CD4-positive, alpha-beta T cell treated with Interleukin-21 for 1 hour (primary cell): ENCODE measurements around the gene SEZ6L.

ENCODE experiments used
- DNase-seq: peaks from one replicate; pipeline ENCODE4 v3.0.0-alpha.2; 2020

SEZ6L gene

DNA sequence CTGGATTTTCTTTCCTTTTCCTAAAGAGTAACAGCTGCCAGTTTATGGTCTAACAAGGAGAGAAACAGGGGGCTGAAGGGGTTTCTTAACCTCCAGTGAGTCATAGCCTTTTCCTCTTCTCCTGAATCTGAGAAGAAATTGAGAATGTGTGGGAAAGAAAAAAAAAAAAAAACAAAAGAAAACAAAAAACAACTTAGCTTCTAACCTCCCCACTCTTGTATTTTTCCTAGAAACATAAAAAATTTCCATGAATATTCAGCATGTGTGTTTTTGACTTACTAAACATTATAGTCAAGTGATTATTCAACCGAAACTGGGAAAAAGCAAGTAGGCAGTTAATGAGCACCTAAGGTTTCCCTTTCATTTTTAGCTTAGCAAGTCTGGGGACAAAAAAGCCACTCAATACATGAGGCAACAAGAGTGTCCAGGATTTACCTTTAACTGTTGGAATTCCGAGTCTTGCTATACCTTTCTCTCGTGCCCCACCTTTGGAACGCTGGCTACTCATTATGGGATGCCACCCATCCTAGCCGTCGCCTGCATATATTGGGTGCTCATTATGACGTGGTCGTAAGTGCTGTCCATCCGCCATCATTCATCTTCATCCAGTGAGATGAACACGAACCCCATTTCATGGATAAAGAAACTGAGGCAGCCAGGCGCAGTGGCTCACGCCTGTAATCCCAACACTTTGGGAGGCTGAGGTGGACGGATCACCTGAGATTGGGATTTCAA lies 262.2 kb downstream of the SEZ6L start:
- DNase-seq, result no peak

DNA sequence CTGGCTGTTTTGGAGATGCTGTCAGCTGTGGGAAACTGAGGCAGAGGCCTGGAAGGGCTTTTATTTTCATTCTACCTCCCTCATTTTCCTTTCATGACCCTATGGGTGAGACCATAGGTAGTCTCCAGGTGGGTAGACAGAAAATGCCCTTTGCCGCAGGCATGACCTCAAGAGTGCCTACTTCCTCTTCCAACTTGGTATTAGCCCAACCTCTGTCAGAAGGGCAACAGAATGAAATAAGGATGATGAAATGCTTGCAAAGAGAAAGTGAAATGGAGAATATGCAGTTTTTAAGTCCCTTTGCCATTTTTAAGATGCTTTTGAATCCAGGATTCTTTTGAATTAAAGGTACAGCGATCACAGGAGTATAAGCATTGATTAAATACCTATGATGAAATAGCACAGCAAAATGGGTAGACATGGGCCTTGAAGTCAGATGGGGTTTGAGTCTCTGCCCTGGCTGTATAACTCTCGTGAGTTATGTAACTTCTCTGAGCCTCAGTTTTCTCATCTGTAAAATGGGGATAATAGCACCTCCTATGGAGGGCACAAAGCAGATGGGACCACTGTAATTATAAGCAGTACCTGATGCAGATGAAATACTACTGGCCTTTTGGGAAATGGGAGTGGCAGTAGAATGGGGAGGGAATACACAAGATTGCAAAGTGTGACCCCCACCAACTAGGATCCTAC lies 263.5 kb downstream of the SEZ6L start:
- no peak for DNase-seq
